Central memory CD4-positive, alpha-beta T cell (primary cell): ENCODE results near the gene MTRFR.
A peak's percentile ranks its signal among the peaks of the same experiment; 100 is the strongest.

Source experiments
- DNase-seq: peaks from one replicate; pipeline ENCODE4 v3.0.0; 2022

MTRFR gene

DNA sequence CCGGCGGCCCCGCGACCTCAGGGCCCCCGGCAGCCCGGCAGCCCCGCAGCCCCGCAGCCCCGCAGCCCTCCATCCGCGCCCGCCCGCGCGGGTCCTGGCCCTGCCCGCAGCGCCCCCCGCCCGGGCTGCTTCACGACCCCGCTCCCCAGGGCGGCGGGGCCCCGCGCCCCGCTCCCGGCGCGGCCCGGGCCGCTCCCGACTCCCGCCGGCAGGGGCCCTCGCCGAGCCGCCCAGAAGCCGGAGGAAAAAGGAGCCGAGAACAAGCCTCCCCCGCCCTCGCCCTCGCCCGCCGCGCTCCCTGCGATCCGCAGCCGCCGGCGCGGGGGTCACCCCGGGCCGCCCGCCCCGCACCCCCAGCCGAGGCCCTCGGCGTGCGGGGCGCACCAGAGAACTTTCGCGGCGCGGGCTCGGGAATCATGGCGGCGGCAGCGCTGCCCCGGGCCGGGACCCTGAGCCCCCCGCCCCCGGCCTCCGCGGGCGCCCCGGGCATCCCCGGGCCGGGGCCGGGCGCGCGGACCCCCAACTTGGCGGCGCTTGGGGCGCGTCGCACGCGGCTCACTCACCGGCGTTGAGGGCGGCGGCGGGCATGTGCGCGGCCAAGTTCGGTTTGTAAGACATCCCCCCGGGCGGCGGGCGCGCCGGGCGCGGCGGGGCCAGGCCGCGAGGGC is 37.9 kb downstream of the MTRFR start:
- peak; percentile 69 for DNase-seq

- no peak for DNase-seq
Observed at GRCh38 chr12:123273166-123273565, 39.9 kb downstream of the MTRFR start.

DNA sequence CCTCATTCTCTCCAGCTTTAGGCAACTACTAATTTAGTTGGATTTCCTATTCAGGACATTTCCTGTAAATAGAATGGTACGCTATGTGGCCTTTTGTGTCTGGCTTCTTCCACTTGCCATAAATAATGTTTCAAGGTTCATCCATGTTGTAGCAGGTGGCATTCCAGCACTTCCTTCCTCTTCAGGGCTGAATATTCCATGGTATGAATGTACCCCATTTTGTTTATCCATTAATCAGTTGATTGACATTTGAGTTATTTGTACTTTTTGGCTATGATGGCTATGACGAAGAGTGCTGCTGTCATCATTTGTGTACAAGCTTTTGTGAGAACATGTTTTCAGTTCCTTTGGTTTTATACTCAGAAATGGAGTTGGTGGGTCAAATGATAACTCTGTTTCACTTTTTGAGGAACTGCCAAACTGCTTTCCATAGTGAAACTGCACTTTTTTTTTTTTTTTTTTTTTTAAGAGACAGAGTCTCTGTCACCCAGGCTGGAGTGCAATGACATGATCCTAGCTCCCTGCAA is 44.9 kb downstream of the MTRFR start:
- DNase-seq, result no peak

- no peak for DNase-seq
Observed at GRCh38 chr12:123280971-123281370, 47.7 kb downstream of the MTRFR start.

DNA sequence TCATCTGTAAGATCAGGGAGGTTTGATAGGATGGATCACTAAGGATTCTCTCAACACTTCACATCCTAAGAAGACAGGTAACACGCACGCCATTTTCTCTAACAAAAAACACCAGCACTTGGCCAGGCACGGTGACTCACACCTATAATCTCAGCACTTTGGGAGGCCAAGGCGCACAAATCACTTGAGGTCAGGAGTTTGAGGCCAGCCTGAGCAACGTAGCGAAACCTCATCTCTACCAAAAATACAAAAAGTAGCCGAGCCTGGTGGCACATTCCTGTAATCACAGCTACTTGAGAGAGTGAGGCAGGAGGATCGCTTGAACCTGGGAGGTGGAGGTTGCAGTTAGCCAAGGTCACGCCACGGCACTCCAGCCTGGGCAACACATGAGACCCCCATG is 48.9 kb downstream of the MTRFR start:
- no peak for DNase-seq

DNA sequence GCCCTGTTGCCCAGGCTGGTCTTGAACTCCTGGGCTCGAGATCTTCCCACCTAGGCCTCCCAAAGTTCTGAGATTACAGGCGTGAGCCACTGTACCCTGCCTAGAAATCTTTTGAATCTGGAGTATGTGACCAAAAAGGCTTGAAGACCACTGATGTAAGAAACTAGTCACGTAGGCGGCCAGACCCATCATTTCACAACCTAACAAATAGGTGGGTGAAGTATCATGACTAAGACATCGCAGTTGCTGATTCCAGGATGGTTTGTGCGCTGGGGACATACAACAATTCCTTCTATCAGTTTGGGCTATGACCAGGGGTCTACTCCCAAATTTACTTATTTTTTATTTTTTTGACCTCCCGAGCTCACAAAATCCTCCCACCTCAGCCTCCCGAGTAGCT is 50.2 kb downstream of the MTRFR start:
- DNase-seq, result no peak

GRCh38 chr12:123284669-123285068 is 51.4 kb downstream of the MTRFR start:
- no peak for DNase-seq

DNA sequence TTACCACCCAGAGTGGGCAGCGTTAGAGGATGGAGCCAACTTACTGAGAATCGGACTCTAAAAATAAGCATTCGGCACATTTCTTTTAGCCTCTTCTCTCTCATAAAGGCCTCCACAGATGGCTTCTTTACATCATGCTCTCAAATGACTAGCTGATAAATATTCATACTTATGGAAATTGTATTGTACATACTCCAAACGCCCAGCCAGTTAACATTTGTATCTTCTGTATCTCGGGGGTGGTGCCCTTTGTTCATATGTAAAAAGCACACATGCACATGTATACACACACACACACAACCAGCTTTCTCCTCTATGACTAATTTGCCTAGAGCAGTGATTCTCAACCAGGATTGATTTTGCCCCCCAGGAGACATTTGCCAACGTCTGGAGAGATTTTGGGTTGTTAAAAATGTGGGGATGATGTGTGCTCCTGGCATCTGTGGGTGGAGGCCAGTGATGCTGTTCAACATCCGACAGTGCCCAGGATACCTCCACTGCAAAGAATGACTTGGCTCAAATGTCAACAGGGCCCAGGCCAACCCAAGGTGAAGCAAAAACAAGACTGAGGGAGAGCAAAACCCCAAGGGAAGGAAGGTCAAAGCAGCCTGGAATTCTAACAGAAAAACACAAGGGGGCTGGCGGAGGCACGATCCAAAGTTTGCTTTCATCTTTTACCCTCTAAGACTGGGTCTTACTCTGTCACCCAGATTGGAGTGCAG is 53.6 kb downstream of the MTRFR start:
- DNase-seq, result no peak

DNA sequence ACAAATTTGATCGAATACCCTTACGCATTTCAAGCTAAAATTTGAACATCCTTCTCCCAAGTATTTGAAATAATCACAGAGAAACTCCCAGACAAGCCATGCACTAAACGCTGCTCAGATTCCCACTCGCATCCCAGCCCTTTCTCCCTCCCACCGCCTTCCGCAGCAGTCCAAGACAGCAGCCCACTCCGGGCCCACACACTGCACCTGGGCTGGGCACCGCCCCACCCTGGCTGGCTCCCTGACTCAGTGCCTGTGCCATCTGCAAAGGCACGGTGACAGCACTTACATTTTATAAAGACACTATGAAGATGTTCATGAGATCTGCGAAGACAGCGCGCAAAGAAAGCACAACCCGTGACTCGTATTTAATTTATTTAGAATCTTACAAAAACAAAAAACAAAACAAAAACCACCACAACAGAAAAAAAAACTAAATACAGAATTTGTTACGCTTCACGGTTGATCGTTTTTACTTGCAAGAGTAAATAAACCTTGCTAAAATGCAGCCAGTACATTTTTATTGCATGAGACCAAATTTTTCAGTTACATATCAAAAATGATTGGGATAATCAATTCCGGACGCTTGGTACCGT is 55.6 kb downstream of the MTRFR start:
- DNase-seq, result no peak

DNA sequence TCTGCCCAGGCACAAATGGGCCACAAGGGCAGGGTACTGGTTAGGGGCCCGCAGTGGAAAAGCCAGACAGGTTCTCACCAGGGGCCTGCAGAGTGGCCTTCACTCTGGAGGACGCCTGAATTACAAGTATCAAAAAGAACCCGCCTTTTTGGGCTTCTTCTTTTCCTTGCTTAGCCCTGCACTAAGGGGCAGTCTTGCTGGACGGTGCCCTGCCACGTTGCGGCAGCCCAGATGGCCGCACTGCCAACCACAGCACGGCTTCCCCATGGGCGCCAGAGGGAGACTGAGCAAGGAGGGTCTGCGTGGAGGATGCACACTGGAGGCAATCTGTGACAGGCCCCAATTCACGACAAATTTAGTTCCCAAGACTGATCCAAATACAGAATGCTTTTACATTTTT is 56.7 kb downstream of the MTRFR start:
- no peak for DNase-seq

- no peak for DNase-seq
Observed at GRCh38 chr12:123293178-123293760, 60.0 kb downstream of the MTRFR start.

GRCh38 chr12:123305136-123305535 is 71.9 kb downstream of the MTRFR start:
- DNase-seq, result no peak

- DNase-seq, result no peak
Observed at GRCh38 chr12:123306200-123306599, 73.0 kb downstream of the MTRFR start.
